SH-SY5Y (cell line): ENCODE results near the gene UFSP2.

Source experiments
- GATA2 ChIP-seq: IDR thresholded peaks from 2 replicates; pipeline ENCODE4 v1.6.1; 2011; ENCODE audit warnings: mild to moderate bottlenecking, low read depth, low read length
- GATA3 ChIP-seq: IDR thresholded peaks from 2 replicates; pipeline ENCODE4 v1.6.1; 2011; ENCODE audit warnings: low read depth, mild to moderate bottlenecking, low read length, moderate library complexity

DNA sequence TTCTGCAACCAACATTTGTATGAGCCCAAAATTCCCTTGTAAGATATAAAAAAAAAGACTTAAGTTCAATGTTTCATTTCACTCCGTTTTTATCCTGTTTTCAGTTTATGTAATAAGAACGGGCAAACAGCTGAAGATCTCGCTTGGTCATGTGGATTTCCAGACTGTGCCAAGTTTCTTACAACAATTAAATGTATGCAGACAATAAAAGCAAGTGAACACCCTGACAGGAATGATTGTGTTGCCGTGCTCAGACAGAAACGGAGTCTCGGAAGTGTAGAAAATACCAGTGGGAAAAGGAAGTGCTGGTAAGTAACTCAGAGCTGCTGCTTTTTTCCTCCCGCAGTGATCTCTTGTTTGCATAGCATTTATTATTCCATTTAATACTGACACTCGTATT lies 26.3 kb downstream of the UFSP2 start:
- TF ChIP-seq GATA3: no peak
- no peak for TF ChIP-seq GATA2
